Adrenal gland (tissue), 12 donors: ENCODE results near the gene NBPF8. TPM values are rescaled to one million over a fixed set of nuclear protein-coding genes. Genes with fewer than 3 reads are reported as not detected.
"Not testable (repeated sequence)": the region's sequence is repeated elsewhere in the genome, so short reads cannot be mapped to it uniquely, and the experiment has no call there.

Experiments used
- DNase-seq, 7 donors: peaks; one replicate each; pipeline ENCODE4 v3.0.0-alpha.2; 2019 to 2020
- H3K27ac ChIP-seq, 5 donors: fragments of 200-600 bp; sonication (generic) in 4 of 5; 1 replicate in 3 of 5; 2 replicates in 2 of 5; pipeline versions ENCODE4 v1.5.1 to v1.8.0; 2016 to 2020; ENCODE audit warnings: mild to moderate bottlenecking in 1 of 5
- H3K27me3 ChIP-seq: fragments of 200-600 bp; 2 replicates; pipeline ENCODE4 v1.8.0; 2021
- H3K36me3 ChIP-seq, 2 donors: fragments of 200-600 bp; replicated peaks in 1 of 2; 1 replicate in 1 of 2; 2 replicates in 1 of 2; pipeline versions ENCODE4 v1.5.1 to v1.8.0; 2018 to 2022
- H3K4me1 ChIP-seq, 2 donors: fragments of 200-600 bp; replicated peaks in 1 of 2; 1 replicate in 1 of 2; 2 replicates in 1 of 2; pipeline versions ENCODE4 v1.5.1 to v1.8.0; 2018 to 2021
- H3K4me3 ChIP-seq, 4 donors: fragments of 200-600 bp; sonication (generic) in 3 of 4; one replicate each; pipeline ENCODE4 v1.5.1; 2016 to 2018
- H3K9me3 ChIP-seq, 3 donors: fragments of 200-600 bp; sonication (generic) in 1 of 3; replicated peaks in 1 of 3; 1 replicate in 2 of 3; 2 replicates in 1 of 3; pipeline versions ENCODE4 v1.5.1 to v1.8.0; 2016 to 2021
- POLR2A ChIP-seq, 2 donors: fragments of 450-650 bp; IDR thresholded peaks; one replicate each; pipeline ENCODE4 v1.6.1; 2017; ENCODE audit warnings: antibody characterized with exemption in 2 of 2, mild to moderate bottlenecking in 2 of 2, moderate library complexity in 1 of 2
- WGBS, 4 donors: extraction: QIAGEN DNeasy Blood & Tissue Kit in 2 of 4; methylation state at CpG; one replicate each; pipeline versions ENCODE4 v1.1.5 to v1.1.7; 2013 to 2017; 5-methylcytosine and 5-hydroxymethylcytosine counted together
- intact Hi-C, 2 donors: fragments of 100-400 bp; cut with DNase I; formaldehyde crosslinking; loops; one replicate each; pipeline versions ENCODE4 v1.14.1 to v1.15.0; 2022 to 2023
- polyA plus RNA-seq, 3 donors: library from polyadenylated mRNA; stranded (reverse); fragments of 200-250 nt in 2 of 3; fragments of 350-450 nt in 1 of 3; fragmentation: Illumina TruSeq in 1 of 3; extraction: RNeasy Lipid Tissue Mini Kit (QIAGEN cat#74804) in 1 of 3; gene quantifications; one replicate each; pipeline ENCODE4 v1.2.3, GENCODE V29; 2013 to 2014
- total RNA-seq, 9 donors: library from RNA; depleted of rRNA in 4 of 9; stranded (reverse); fragments of >200 nt in 4 of 9; fragments of 120-200 nt in 1 of 9; fragmentation: NEBNext Ultra II Directional in 1 of 9; extraction: Animal tissue kit (Norgen Biotek cat#: 25700) in 1 of 9; gene quantifications; one replicate each; pipeline versions ENCODE4 v1.1.0 to v1.2.4, GENCODE V29; 2013 to 2023
- donor health status: healthy with polysubstance abuse.
- donor health status: Bipolar disorder and iron deficiency.
- donor health status: DM: yes; HTN: yes; CAD: no.
- donor health status: DM: no; HTN: no; CAD: no.
- donor health status: DM: no; HTN: no; CAD: no.
- donor health status: DM: yes; HTN: yes; CAD: no.

Gene NBPF8
- total and polyA plus RNA-seq, 12 donors, result 3.7 to 13.3 (median 6.0) TPM

GRCh38 chr1:120415492-120415961 is 692 bp downstream of the NBPF8 start:
- H3K4me1 ChIP-seq, result not testable (repeated sequence)
- DNase-seq, result peak; percentile 17 to 62 (median 33)

GRCh38 chr1:120425063-120425462 is 10.2 kb downstream of the NBPF8 start:
- H3K27me3 ChIP-seq, H3K36me3 ChIP-seq, H3K4me3 ChIP-seq, H3K4me1 ChIP-seq, DNase-seq, intact Hi-C loops, H3K27ac ChIP-seq, H3K9me3 ChIP-seq: not testable (repeated sequence)
- 66 to 82% (median 78%) methylated on average over 7 of the region's 7 CpGs for WGBS, 4 donors

More at GRCh38 chr1:120415492-120415961, 692 bp downstream of the NBPF8 start:
- H3K27me3 ChIP-seq, intact Hi-C loops, H3K36me3 ChIP-seq, H3K9me3 ChIP-seq: not testable (repeated sequence)
- TF ChIP-seq POLR2A (IDR thresholded peaks at IDR 0.05), result peak in 1 of 2 donors; percentile 17
- Histone ChIP-seq H3K27ac (peak overlapping the region in 1 of 5 donors; percentile 84), H3K4me3 (peak overlapping the region in 2 of 4 donors; percentile 49 to 78)
- WGBS, 4 donors, result 1 to 9% (median 3%) methylated on average over 6 to 17 of the region's 23 CpGs

GRCh38 chr1:120431626-120432025 is 16.8 kb downstream of the NBPF8 start:
- H3K36me3 ChIP-seq, H3K9me3 ChIP-seq, H3K4me3 ChIP-seq, H3K27me3 ChIP-seq, DNase-seq, H3K4me1 ChIP-seq, H3K27ac ChIP-seq, intact Hi-C loops: not testable (repeated sequence)
- 50% methylated on average over 2 of the region's 3 CpGs; no CpG with 5 or more reads in 2 of the 4 donors for whole genome bisulfite sequencing, 4 donors

GRCh38 chr1:120433831-120434230 is 19.0 kb downstream of the NBPF8 start:
- H3K36me3 ChIP-seq, H3K9me3 ChIP-seq, H3K27ac ChIP-seq, H3K4me1 ChIP-seq, H3K27me3 ChIP-seq, DNase-seq, H3K4me3 ChIP-seq, intact Hi-C loops: not testable (repeated sequence)
- WGBS, 4 donors, result 96 to 100% (median 99%) methylated on average over 7 to 15 of the region's 18 CpGs

GRCh38 chr1:120449124-120449523 is 34.3 kb downstream of the NBPF8 start:
- H3K27ac ChIP-seq, H3K9me3 ChIP-seq, DNase-seq, H3K4me3 ChIP-seq, H3K27me3 ChIP-seq, H3K36me3 ChIP-seq, H3K4me1 ChIP-seq, intact Hi-C loops: not testable (repeated sequence)
- 31 to 50% (median 41%) methylated on average over 2 of the region's 5 CpGs; no CpG with 5 or more reads in 1 of the 4 donors for WGBS, 4 donors

Other genes starting within 250 kb of the NBPF8 start
- 10 to 100 TPM; 22.5 to 44.8 (median 35.1) TPM for gene SEC22B, start 238.5 kb upstream of the NBPF8 start, total RNA-seq
- gene SEC22B, start 238.5 kb upstream of the NBPF8 start, polyA plus RNA-seq, result 10 to 100 TPM; 18.0 to 59.8 (median 25.7) TPM